ENCODE measurements around the gene DDX19B.
"Not testable (repeated sequence)": the region's sequence is repeated elsewhere in the genome, so short reads cannot be mapped to it uniquely, and the experiment has no call there.

DNA sequence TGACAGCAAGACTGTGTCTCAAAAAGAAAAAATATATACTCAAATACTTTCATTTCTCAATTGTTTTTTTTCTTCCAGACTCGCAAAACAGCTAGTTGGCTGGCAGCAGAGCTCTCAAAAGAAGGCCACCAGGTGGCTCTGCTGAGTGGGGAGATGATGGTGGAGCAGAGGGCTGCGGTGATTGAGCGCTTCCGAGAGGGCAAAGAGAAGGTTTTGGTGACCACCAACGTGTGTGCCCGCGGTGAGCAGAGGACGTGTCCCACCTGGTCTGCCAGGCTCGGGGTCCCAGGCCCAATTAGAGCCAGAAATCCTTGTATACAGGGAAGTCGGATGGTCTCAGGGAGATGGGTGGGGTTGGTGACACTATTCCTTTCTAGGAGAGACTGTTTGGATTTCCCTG, 71.2 kb downstream of the DDX19B start:
- TF ChIP-seq, protein P1, sequence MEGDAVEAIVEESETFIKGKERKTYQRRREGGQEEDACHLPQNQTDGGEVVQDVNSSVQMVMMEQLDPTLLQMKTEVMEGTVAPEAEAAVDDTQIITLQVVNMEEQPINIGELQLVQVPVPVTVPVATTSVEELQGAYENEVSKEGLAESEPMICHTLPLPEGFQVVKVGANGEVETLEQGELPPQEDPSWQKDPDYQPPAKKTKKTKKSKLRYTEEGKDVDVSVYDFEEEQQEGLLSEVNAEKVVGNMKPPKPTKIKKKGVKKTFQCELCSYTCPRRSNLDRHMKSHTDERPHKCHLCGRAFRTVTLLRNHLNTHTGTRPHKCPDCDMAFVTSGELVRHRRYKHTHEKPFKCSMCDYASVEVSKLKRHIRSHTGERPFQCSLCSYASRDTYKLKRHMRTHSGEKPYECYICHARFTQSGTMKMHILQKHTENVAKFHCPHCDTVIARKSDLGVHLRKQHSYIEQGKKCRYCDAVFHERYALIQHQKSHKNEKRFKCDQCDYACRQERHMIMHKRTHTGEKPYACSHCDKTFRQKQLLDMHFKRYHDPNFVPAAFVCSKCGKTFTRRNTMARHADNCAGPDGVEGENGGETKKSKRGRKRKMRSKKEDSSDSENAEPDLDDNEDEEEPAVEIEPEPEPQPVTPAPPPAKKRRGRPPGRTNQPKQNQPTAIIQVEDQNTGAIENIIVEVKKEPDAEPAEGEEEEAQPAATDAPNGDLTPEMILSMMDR (IDR thresholded peaks at IDR 0.05): peak in 2 of 3 donors; percentile 21 to 37
- TF ChIP-seq POLR2A, EP300 (IDR thresholded peaks at IDR 0.05): not testable (repeated sequence)

Measured in ovary (tissue), 3 donors.